HG03025 (cell line): ENCODE measurements around the gene IL18R1.

Source experiments
- ATAC-seq: cut with Tn5 transposase; IDR thresholded peaks from one replicate; pipeline ENCODE4 v1.9.1; 2021; ENCODE audit warnings: mild to moderate bottlenecking, moderate library complexity; ENCODE audit not compliant: unreplicated experiment, low FRiP score

Gene IL18R1

GRCh38 chr2:102427249-102427648 lies 71.7 kb downstream of the IL18R1 start:
- no peak for ATAC-seq

- ATAC-seq: no peak
Observed at GRCh38 chr2:102428573-102428972, 73.0 kb downstream of the IL18R1 start.

GRCh38 chr2:102432386-102432785 lies 76.8 kb downstream of the IL18R1 start:
- ATAC-seq: no peak

- no peak for ATAC-seq
Observed at GRCh38 chr2:102433973-102434654, 78.5 kb downstream of the IL18R1 start.

GRCh38 chr2:102434655-102435381 lies 79.2 kb downstream of the IL18R1 start:
- ATAC-seq: no peak

DNA sequence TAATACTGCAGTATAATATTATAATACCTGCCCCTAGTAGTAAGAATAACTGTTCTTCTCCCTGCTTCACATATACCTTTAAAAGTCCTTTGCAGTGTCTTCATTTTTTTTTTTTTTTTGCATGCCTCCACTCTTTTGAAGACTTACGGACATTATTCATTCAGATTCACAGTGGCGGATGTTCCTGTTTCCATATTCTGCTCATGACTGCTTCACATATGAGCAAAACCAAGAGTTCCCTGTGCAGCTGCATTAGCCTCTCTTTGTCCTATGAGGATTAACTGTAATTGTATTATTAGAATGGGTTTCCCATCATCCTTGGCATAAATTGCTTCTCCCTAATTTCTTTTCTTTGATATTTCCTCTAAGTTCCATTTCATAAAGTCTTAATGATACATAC lies 80.1 kb downstream of the IL18R1 start:
- ATAC-seq: no peak

- no peak for ATAC-seq
Observed at GRCh38 chr2:102436323-102436722, 80.7 kb downstream of the IL18R1 start.

DNA sequence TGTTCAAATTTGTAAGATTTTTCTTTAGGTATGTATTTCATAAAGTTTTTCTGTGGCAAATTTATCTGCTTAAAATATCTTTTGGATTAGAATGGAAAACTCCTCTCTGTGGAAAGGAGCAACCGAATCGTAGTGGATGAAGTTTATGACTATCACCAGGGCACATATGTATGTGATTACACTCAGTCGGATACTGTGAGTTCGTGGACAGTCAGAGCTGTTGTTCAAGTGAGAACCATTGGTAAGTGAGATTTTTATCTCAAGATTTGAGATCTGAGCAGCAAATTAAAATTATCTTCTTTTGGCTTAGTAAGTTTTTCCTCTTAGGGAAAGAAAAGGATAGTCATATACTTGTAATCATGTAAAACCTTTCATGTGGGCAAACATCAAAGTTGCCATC lies 81.5 kb downstream of the IL18R1 start:
- ATAC-seq: no peak

DNA sequence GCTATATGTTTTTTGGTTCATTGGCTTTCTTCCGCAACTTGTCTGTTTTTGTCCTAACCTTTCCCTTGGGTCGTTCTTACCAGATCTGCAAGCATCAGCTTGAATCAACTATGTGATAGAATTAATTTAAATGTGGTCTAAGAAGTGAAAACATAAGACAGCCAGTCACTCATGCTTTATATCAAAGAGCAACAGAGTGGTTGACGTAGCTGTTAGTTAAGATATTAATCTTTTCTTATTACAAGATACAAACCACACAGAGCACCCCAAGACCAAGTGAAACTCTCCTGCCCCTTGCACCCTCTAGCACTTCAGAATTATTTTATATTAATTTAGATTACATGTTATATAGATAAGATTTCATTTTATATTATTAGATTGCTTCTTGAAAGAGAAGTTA lies 82.5 kb downstream of the IL18R1 start:
- no peak for ATAC-seq

- no peak for ATAC-seq
Observed at GRCh38 chr2:102438578-102438977, 83.0 kb downstream of the IL18R1 start.

- ATAC-seq: no peak
Observed at GRCh38 chr2:102439065-102439695, 83.6 kb downstream of the IL18R1 start.

DNA sequence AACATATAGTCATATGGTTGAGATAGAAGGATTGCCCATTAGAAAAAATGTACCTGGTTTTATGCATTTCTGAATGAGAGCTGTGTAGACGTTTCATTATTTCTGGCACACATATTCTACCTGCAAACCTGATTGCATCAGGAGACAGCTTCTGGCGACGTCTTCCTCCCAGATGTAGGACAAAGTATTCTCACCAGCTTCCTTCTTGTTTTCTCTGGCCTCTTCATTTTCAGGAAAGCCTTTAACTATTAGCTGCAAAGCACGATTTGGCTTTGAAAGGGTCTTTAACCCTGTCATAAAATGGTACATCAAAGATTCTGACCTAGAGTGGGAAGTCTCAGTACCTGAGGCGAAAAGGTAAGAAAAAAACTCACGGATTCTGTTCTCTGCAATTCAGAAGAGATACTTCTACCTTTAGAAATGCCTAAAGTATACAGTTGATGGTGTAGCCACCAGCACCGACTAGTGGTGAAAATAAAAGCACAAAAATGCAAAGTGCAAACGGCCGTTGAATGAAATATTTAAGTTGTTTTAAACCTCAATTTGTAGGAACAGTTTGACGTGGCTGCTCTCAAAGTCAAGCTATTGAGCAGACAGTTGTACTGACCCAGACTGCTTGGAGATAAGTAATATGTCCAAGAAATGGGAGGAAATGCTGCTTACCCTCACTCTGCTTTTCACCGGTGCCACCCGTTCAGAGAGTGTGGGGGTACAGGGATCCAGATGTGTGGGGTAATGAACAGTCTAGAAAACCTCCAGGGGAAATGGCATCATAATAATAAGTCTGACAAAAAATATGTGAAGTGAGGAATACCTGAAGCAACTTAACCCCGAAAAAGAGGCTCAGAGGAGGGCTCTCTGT lies 87.6 kb downstream of the IL18R1 start:
- ATAC-seq: no peak

DNA sequence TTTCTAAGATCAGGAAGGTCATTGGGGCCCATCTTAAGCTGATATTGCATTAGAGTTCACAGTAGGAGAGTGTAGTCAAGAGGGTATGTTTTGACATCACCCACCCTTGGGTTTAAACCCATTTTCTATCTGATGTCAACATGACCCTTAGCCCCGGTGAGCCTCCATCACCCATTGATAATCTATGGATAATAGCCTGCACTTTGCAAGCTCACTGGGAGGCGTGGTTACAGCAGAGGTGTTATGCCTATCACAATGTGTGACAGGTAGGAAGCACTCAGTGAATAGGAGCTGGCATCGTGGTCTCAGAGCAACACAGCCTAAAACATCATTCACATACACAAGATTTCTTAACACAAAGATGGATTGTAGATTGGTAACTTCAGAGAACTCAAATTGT lies 88.6 kb downstream of the IL18R1 start:
- ATAC-seq: no peak

DNA sequence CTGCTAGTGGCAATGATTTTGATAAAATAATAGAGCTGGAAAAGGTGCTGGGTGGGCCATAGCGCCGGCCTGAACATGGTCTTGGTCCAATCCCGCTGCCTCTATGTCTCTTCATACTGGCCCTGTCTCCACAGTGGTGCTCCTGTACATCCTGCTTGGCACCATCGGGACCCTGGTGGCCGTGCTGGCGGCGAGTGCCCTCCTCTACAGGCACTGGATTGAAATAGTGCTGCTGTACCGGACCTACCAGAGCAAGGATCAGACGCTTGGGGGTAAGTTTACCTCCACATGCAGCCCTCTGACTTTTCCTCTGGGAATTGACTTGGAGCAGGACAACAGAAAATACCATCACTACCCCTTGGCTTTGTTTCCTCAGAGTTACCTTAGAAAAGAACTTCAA lies 91.3 kb downstream of the IL18R1 start:
- no peak for ATAC-seq
